GM19351 (cell line): ENCODE results near the gene CDHR1.
A peak's percentile ranks its signal among the peaks of the same experiment; 100 is the strongest.
"Not testable (repeated sequence)": the region's sequence is repeated elsewhere in the genome, so short reads cannot be mapped to it uniquely, and the experiment has no call there.

Experiments
- ATAC-seq: cut with Tn5 transposase; IDR thresholded peaks from one replicate; pipeline ENCODE4 v1.9.1; 2021; ENCODE audit warnings: mild to moderate bottlenecking, moderate library complexity; ENCODE audit not compliant: unreplicated experiment

CDHR1 gene

GRCh38 chr10:84194424-84195043, at the start of gene CDHR1:
TSS of gene CDHR1 (plus strand) at chr10:84194537. CDS start at chr10:84194761, 224 bp downstream.
- peak; percentile 90 for ATAC-seq

- ATAC-seq, result no peak
Observed at GRCh38 chr10:84147347-84147746, 47.0 kb upstream of the CDHR1 start.

GRCh38 chr10:84148006-84148597, 46.2 kb upstream of the CDHR1 start:
- peak; percentile 69 for ATAC-seq

GRCh38 chr10:84149854-84150253, 44.5 kb upstream of the CDHR1 start:
- ATAC-seq, result no peak

- no peak for ATAC-seq
Observed at GRCh38 chr10:84152769-84153168, 41.6 kb upstream of the CDHR1 start.

GRCh38 chr10:84155521-84155920, 38.8 kb upstream of the CDHR1 start:
- no peak for ATAC-seq

- ATAC-seq, result no peak
Observed at GRCh38 chr10:84156009-84156408, 38.3 kb upstream of the CDHR1 start.

GRCh38 chr10:84156768-84157167, 37.6 kb upstream of the CDHR1 start:
- ATAC-seq, result peak; percentile 55

- no peak for ATAC-seq
Observed at GRCh38 chr10:84158061-84158460, 36.3 kb upstream of the CDHR1 start.

- ATAC-seq, result no peak
Observed at GRCh38 chr10:84158550-84158949, 35.8 kb upstream of the CDHR1 start.

GRCh38 chr10:84159076-84159685, 35.2 kb upstream of the CDHR1 start:
- ATAC-seq, result no peak

GRCh38 chr10:84160663-84161362, 33.5 kb upstream of the CDHR1 start:
- no peak for ATAC-seq

- ATAC-seq, result no peak
Observed at GRCh38 chr10:84163996-84164395, 30.3 kb upstream of the CDHR1 start.

GRCh38 chr10:84164442-84164841, 29.9 kb upstream of the CDHR1 start:
- no peak for ATAC-seq

- ATAC-seq, result peak; percentile 49
Observed at GRCh38 chr10:84166620-84167288, 27.6 kb upstream of the CDHR1 start.

- ATAC-seq, result not testable (repeated sequence)
Observed at GRCh38 chr10:84167289-84167653, 27.1 kb upstream of the CDHR1 start.

GRCh38 chr10:84168382-84168781, 26.0 kb upstream of the CDHR1 start:
- ATAC-seq, result not testable (repeated sequence)

GRCh38 chr10:84171237-84171636, 23.1 kb upstream of the CDHR1 start:
- ATAC-seq, result not testable (repeated sequence)

GRCh38 chr10:84171700-84172466, 22.5 kb upstream of the CDHR1 start:
- ATAC-seq, result peak; percentile 33
